ENCODE results near the gene FBP1. TPM values are rescaled to one million over a fixed set of nuclear protein-coding genes. Genes with fewer than 3 reads are reported as not detected.

The FBP1 gene
- total RNA-seq, 4 donors from 2014 or later, result 0.46 to 3.5 (median 1.7) TPM; not detected in 1

DNA sequence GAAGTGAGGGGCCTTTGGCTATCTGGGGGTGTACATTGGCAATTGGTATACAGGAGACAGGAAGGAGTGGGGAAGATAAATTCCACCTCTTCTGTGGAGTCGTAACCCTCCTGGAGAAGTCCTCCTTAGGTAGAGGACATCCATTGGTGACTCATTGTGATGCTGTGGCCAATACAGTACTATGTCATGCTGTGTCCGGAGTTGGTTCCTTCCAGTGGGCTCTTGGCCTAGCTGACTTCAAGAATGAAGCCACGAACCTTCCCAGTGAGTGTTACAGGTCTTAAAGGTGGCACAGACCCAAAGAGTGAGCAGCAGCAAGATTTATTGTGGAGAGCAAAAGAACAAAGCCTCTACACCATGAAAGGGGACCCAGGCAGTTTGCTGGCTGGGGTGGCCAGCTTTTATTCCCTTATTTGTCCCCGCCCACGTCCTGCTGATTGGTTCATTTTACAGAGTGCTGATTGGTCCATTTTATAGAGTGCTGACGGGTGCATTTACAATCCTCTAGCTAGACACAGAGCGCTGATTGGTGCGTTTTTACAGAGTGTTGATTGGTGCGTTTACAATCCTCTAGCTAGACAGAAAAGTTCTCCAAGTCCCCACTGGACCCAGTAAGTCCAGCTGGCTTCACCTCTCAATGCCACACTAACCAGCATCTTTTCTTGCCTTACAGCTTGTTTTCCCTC, 37.3 kb upstream of the FBP1 start:
- H3K36me3 ChIP-seq, result no peaks in the 10 kb centered on the region
- no peak overlapping the region for H3K27ac ChIP-seq
- ATAC-seq (no peak), DNase-seq (no peak)
- no peaks in the 10 kb centered on the region for H3K27me3 ChIP-seq
- H3K4me3 ChIP-seq, result no peak overlapping the region
- H3K9me3 ChIP-seq, result no peaks in the 10 kb centered on the region
- peaks cover 8 to 13% of the 10 kb centered on the region in 2 donors for H3K4me1 ChIP-seq
- intact Hi-C loops (cut with DNase I; ENCODE audit: low total_unique reads), result no loop called here
- in situ Hi-C loops (cut with MboI; ENCODE audit: low sequenced_read_pairs in 4 of 4), result loop anchor here in 1 of 4 donors (25.0 kb wide), 1 partner anchor 1536 kb away; no protein-coding TSS in a partner anchor
- TF ChIP-seq POLR2A (IDR thresholded peaks at IDR 0.05), result no peak
- TF ChIP-seq CTCF (IDR thresholded peaks at IDR 0.05 in 4 of 5, conservative IDR thresholded peaks at IDR 0.05 in 1 of 5), result no peak

GRCh38 chr9:94675008-94675881, 35.9 kb upstream of the FBP1 start:
- DNase-seq (no peak), ATAC-seq (peak; percentile 30 to 55)
- Histone ChIP-seq H3K4me1 (peaks cover 8 to 13% of the 10 kb centered on the region in 2 donors), H3K9me3 (no peaks in the 10 kb centered on the region), H3K27me3 (no peaks in the 10 kb centered on the region), H3K27ac (peak overlapping the region in 3 of 4 donors; percentile 14 to 24 (median 24)), H3K36me3 (no peaks in the 10 kb centered on the region), H3K4me3 (no peak overlapping the region)
- no peak for TF ChIP-seq CTCF (IDR thresholded peaks at IDR 0.05 in 4 of 5, conservative IDR thresholded peaks at IDR 0.05 in 1 of 5)
- no peak for TF ChIP-seq POLR2A (IDR thresholded peaks at IDR 0.05)
- in situ Hi-C loops (cut with MboI; ENCODE audit: low sequenced_read_pairs in 4 of 4), result loop anchor here in 1 of 4 donors (25.0 kb wide), 1 partner anchor 1537 kb away; no protein-coding TSS in a partner anchor
- intact Hi-C loops (cut with DNase I; ENCODE audit: low total_unique reads), result no loop called here

GRCh38 chr9:94672811-94673487, 33.6 kb upstream of the FBP1 start:
- peaks cover 8 to 13% of the 10 kb centered on the region in 2 donors for H3K4me1 ChIP-seq
- in situ Hi-C loops (cut with MboI; ENCODE audit: low sequenced_read_pairs in 4 of 4) (no loop called here), intact Hi-C loops (cut with DNase I; ENCODE audit: low total_unique reads) (no loop called here)
- no peaks in the 10 kb centered on the region for H3K27me3 ChIP-seq
- H3K27ac ChIP-seq, result no peak overlapping the region
- no peaks in the 10 kb centered on the region for H3K36me3 ChIP-seq
- H3K9me3 ChIP-seq, result no peaks in the 10 kb centered on the region
- ATAC-seq, result no peak
- no peak for TF ChIP-seq POLR2A (IDR thresholded peaks at IDR 0.05)
- no peak for DNase-seq
- no peak overlapping the region for H3K4me3 ChIP-seq

DNA sequence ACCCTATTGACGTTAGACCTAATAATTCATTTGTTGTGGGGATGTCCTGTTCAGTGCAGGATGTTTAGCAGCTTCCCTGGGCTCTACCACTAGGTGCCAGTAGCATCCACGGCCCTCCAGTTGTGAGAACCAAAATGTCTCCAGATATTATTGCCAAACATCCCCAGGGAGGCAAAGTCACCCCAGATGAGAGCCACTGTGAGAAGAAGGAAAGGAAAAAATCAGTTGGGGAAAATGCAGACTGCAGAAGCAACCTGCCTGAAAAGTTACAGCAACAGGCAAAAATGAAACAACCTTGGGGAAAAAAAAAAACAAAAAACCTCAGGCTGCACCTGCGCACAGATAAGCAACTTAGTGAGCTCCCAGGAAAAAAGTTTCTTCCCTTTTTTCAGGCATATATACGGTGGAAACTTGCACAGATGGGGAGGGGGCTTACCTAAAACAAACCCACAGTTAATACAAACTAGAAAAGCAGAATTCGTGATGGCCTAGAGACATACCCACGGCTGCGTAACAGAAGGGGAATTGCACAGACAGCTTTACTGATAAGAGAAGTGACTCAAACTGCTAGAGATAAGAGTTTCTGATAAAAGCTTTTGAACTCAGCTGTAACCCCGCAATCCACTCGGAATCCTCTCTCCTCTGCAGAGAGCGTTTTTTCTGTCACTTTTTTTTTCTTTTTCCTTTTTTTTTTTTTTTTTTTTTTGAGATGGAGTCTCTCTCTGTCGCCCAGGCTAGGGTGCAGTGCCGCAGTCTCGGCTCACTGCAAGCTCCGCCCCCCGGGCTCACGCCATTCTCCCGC, 29.8 kb upstream of the FBP1 start:
- no peaks in the 10 kb centered on the region for H3K4me1 ChIP-seq
- H3K27me3 ChIP-seq, result no peaks in the 10 kb centered on the region
- no peak for DNase-seq
- H3K4me3 ChIP-seq, result no peak overlapping the region
- no peak overlapping the region for H3K27ac ChIP-seq
- in situ Hi-C loops (cut with MboI; ENCODE audit: low sequenced_read_pairs in 4 of 4), result no loop called here
- H3K9me3 ChIP-seq, result no peaks in the 10 kb centered on the region
- intact Hi-C loops (cut with DNase I; ENCODE audit: low total_unique reads), result no loop called here
- TF ChIP-seq POLR2A (IDR thresholded peaks at IDR 0.05), result no peak
- TF ChIP-seq CTCF (IDR thresholded peaks at IDR 0.05 in 4 of 5, conservative IDR thresholded peaks at IDR 0.05 in 1 of 5), result peak in 4 of 5 experiments; percentile 11 to 56 (median 43)
- no peaks in the 10 kb centered on the region for H3K36me3 ChIP-seq
- ATAC-seq, result peak in 1 of 2 donors; percentile 49
